T-helper 9 cell (primary cell): ENCODE results near the gene GSTT4.
"Not testable (repeated sequence)": the region's sequence is repeated elsewhere in the genome, so short reads cannot be mapped to it uniquely, and the experiment has no call there.

Experiments used
- DNase-seq: peaks from one replicate; pipeline ENCODE4 v3.0.0-alpha.2; 2020

GSTT4 gene

DNA sequence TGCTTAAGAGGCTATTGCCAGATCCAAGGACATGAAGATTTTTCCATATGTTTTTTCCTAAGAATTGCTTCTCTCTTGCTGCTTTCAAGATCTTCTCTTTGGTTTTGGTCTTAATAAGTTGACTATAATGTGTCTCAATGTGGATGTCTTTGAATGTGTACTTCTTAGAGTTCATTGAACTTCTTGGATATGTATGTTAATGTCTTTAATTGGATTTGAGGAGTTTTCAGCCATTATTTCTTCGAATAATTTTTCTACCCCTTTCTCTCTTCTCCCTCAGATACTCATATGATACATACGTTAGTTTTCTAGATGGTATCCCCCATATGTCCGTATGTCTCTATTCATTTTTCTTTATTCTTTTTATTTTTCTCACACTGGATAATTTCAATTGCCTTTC lies 19.1 kb upstream of the GSTT4 start:
- DNase-seq: no peak

DNA sequence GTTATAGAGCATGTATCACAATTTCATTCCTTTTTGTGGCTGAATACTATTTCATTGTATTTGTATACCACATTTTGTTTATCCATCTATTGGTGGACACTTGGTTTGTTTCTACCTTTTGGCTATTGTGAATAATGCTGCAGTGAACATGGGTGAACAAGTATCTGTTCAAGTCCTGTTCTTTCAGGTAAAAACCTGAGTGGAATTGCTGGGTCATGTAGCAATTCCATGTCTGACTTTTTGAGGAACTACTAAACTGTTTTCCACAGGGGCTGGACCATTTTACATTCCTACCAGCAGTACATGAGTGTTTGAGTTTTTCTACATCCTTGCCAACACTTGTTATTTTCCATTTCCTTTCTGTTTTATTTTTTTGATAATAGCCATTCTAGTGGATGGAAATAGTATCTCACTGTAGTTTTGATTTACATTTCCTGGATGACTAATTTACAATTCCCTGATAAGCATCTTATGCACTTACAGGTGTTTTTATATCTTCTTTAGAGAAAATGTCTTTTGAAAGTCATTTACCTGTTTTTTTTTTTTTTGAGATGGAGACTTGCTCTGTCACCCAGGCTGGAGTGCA lies 18.0 kb upstream of the GSTT4 start:
- DNase-seq: no peak

DNA sequence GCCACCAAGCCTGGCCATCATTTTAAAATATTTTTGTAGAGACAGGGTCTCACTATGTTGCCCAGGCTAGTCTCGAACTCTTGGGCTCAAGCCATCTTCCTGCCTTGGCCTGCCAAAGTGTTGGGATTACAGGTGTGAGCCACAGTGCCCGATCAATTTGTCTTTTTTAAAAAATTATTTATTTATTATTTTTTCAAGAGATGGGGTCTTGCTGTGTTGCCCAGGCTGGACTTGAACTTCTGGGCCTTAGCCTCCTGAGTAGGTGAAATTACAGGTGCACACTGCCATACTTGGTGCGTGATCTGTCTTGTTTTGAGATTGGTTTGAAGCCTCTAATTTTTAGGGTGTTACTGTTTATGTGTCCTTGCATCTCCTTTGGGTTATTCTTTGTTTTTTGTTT lies 16.1 kb upstream of the GSTT4 start:
- no peak for DNase-seq

DNA sequence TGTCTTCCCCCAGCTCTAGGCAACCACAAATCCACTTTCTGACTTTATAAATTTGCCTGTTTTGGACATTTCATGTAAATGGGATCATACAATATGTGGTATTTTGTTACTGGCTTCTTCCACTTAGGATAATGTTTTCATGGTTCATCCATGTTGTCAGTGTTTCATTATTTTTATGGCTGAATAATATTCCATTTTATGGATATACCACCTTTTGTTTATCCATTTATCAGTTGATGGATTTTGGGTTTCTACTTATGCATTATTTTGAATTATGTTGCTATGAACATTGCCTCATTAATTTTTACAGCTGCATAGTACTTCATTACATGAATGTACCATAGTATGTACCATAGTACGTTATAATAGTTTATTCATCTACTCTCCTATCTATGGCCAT lies 10.9 kb upstream of the GSTT4 start:
- no peak for DNase-seq

DNA sequence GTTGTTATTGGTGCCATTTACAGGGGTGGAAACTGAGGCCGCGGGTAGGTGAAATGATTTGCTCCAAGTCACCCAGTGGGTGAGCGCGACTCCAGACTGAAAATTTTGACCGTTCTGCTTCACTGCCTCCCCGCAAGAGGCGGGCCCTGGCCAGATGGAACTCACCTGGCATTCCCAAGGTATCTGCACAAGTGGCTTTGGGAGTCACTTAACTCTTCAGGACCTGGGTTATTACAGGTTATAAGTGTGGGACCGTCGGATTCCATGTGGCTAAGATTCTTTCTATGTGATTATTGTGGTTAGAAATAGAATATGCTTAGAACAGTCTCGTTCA lies 6.4 kb upstream of the GSTT4 start:
- DNase-seq: no peak

DNA sequence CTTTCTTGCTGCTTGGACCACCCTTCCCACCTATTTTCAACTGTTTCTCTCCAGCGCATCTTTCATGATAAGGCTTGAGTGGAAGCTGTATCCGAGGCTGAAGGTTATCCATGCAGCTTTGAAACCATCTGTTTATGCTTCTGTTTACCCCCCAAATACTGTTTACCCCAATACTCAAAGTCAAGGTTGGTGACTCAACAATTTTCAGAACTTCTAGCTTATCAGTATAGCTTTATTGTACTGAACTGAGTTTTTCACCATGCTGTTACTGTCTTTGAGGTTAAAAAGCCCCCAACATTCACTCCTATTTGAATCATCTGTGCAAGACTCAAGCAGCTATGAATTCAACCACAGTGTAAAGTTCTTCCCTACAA lies 4.8 kb upstream of the GSTT4 start:
- DNase-seq: no peak

DNA sequence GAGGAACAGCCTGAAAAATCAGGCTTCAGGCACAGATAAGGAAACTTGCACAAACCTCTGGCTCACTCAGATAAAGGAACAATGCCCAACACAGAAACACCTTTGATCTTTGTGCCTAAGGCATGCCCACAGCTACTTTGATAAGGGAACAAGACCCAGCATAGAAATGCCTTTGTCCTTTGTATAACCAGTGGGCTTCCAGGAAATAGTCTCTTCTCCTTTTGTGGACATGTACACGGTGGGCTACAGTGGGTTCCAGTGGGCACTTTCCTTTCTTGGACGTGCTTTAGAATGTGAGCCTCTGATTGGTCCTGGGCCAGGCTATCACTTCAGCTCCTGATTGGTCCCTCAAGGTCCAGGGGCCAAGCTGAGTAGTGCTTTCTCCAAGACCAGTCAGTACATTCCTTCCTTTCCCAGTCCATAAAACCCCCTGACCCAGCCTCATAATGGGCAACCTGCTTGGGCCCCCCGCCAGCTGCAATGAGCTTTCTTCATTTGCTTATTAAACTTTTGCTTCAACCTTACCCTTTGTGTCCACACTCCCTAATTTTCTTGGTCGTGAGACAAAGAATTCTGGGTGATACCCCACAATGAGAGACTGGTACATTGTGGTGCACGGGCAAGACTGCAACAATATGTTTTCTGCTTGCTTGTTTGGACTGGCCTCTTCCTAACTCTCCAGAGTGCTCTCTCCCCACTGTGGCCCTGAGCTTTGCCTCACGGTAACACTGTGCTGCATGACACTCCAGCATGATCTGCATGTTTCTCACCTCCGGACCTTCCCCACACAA lies 4.2 kb upstream of the GSTT4 start:
- no peak for DNase-seq

DNA sequence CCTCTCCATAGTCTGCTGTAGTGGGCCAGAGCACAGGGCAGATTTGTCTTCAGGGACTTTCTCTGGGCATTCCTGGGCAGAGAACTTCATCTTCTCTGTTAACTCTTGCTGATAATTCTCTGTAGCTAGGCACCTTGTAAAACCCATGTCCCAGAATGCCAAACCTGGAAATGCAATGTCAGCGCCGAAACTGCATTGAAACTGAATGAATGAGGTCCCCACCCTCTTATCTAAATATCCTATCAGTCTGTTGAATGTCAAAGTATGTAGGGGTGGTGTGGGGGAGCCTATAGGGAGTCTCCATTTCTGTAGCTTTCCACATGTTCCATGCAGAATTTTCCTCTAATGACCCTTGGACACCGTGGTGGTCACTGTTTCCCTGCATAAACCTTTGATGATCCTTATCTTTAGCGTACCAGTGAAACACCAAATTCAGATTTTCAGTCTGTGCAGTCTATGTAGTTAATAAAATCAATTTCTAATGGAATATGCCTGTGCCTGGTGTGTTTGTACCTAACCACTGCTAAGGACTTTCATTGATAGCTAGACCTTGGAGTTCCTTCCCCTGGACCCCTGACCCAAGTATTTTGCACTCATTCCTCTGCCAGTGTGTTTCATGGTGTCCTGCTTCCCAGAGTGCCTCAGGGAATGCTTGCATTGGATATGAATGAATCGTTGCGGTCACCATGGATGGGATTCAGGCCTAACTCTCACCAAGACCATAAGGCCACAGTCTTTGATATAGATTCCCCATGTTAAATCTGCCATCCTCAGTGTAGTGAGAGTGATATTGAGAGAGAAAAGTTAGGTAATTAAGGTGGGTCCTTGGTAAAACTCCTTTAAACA lies 3.4 kb upstream of the GSTT4 start:
- DNase-seq: no peak

DNA sequence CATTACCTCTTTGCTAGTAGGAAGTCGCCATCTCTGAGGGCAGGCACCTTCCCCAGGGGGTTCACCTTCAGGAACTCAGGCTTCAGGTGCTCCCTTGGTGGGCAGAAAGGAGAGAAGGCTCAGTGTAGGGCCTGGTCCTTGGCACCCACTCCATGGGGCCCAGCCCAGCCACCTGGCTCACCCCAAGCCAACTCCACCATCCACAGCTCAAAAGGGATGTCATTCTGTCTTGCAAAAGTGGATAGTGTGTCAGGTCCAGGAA lies 2.7 kb upstream of the GSTT4 start:
- no peak for DNase-seq

DNA sequence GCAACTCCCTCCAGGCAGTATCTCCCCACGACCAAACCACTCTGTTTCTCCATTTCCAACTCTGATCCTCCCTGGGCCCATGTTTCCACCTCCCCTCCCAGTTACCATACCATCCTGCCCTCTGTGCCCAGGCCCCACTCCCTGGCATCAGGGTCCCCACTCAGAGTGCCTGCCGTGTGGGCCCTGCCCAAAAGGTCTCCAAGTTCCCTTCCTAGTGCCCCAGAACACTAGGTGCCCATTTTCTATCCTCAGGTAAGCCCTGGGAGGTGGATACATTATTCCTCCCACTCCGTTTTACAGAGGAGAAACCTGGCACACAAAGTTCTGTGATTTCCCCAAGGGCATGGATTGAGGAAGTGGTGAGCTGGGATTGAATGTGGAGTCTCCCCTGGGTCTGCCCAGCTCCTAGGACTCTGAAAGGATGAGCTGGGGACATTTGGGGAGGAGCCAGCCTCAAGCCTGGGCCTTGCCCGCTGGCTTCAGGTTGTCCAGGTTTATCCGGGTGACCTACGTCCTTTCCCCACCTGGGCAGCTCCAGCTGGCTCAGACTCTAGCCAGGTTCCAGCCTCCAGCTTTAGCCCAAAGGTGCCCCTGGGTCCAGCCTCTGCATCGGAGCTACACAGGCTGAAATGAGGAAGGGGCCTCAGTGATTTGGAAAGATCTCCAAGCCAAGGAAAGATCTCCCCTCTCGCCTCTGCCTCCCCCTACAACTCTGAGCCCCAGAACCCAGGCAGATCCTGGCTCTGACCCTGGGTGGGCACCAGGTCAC lies 2.2 kb upstream of the GSTT4 start:
- no peak for DNase-seq

DNA sequence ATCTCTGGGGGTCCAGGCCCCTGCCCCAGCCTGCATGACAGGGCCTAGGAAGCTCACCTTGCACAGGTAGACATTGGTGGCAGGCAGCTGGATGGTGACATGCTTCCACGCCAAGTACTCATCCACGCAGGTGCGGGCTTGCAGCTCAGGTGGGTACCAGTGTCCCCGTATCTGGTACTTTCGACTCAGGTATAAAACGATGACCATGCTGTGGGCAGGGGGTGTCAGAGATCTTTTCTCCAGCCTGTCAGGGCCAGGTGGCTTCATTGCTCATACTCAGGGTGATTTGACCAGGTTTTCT lies 1.6 kb upstream of the GSTT4 start:
- DNase-seq: no peak

DNA sequence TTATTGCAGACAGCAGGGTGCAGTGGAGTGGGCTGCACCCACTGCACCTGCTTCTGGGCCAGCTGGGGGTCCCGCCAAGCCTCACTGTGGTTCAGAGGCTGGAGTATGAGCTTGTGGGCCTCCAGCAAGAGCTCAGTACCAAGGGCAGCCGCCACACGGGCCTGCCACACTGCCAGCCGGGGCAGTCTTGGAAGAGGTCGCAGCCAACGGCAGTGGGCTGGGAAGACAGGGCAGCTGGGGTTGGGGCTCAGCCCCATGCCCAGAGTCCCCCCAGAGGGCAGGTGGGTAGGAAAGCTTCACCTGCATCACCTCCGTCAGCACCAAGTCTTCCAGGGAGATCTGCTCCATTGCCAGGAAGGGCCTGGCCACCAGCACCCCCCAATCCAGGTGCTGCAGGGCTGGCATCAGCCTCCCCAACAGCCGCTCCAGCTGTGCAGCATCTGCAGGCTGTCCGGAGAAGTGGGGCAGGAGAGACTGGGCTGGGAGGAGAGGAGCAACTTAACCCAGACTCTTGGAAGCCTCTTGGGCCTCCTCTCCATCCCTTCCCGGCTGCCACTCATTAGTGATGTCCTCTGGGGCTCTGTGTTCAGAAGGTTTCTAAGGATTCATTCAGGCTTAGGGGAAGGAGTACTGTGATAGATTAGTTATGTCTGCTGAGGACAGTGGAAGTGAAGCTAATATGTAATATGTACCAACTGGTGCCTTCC lies 1.1 kb upstream of the GSTT4 start:
- no peak for DNase-seq

DNA sequence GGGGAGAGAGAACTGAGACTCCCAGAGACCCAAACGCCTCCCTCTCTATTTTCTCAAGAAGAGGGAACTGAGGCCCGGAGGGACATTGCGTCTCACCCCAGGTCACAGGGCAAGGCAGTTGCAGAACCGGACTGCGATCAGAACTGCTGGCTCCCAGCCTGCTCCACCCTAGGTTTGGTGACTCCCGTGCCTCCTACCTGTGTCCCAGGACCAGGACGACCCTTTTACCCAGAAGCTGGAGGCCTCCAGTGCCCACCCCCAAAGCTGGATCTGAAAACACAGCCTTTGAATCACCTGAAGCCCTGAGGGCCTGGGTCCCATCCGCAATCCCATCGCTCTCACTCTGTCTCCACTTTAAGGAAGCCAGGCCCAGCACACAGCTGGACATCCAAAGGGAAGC lies 1.4 kb downstream of the GSTT4 start:
- DNase-seq: no peak

DNA sequence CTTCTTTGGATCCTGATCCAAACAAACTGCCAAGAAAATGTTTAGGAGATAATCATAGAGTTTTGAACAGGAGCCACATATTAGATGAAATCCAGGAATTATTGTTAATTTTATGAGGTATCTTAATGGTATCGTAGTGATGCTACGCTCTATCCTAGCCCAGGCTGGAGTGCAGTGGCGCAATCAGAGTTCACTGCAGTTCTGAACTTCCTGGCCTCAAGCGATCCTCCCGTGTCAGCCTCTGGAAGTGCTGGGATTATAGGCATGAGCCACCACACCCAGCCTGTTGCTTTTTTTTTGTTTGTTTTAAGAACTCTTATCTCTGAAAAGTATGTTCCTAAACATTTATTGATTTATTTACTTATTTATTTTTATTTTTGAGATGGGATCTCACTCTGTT lies 2.4 kb downstream of the GSTT4 start:
- no peak for DNase-seq

DNA sequence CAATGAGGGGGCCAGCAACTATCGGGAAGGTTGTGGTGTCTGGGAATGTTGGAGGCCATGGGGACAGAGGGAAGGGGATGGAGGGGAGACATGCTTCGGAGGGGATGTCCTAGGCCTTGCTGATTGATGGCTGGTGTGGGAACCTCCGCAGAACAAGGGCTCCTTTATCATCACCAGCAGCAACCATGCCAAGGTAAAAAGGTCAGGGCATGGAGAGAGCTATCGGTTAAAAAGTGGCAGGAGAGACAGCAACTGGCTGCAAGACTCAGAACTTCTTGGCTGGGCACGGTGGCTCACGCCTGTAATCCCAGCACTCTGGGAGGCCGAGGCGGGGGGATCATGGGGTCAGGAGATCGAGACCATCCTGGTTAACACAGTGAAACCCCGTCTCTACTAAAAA lies 3.0 kb downstream of the GSTT4 start:
- no peak for DNase-seq

DNA sequence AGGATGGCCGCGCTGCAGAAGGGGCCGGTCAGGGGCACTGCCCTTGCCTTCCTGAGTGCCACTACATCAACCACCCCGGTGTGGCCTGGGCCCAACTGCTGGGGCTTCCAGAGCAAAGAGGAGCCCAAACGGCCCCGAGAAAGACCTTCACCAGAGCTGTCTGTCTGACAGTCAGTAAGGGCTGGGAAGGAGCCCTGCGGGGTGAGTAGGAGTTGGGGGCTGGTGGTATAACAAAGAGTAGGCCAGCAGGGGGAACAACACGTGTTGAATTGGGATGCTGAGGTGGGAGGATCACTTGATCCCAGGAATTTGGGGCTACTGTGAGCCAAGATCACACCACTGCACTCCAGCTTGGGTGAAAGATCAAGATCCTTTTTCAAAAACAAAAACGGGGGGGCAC lies 3.9 kb downstream of the GSTT4 start:
- no peak for DNase-seq

DNA sequence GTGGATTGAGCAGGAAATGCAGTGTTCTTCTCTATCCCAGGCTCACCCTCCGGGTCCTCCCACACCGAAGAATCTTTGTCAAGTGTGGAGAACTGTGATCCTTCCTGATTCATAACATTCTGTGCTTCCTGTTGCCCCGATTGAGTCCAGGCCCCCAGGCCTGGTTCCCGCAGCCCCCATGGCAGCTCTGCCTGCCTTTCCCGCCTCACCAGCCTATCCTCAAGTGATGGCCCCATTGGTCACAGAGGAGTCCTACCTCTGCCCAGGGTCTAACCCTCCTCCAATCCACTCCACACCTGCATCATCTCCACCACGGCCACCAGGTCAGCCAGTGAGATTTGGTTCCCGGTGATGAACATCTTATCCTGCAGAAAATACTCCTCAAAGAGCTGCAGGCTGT lies 5.5 kb downstream of the GSTT4 start:
- DNase-seq: not testable (repeated sequence)

DNA sequence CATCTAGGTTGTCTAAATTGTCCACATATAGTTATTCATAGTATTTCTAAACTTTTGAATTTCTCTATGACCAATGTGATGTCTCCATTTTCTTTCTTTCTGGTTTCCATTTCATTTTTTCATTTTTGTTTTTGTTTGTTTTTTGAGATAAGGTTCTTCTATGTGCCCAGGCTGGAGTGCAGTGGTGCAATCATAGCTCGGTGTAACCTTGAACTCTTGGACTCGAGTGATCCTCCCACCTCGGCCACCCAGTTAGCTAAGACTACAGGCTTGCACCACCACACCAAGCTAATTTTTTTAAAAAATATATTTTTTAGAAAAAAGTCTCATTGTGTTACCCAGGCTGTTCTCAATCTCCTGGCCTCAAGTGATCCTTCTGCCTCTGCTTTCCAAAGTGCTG lies 8.2 kb downstream of the GSTT4 start:
- no peak for DNase-seq

DNA sequence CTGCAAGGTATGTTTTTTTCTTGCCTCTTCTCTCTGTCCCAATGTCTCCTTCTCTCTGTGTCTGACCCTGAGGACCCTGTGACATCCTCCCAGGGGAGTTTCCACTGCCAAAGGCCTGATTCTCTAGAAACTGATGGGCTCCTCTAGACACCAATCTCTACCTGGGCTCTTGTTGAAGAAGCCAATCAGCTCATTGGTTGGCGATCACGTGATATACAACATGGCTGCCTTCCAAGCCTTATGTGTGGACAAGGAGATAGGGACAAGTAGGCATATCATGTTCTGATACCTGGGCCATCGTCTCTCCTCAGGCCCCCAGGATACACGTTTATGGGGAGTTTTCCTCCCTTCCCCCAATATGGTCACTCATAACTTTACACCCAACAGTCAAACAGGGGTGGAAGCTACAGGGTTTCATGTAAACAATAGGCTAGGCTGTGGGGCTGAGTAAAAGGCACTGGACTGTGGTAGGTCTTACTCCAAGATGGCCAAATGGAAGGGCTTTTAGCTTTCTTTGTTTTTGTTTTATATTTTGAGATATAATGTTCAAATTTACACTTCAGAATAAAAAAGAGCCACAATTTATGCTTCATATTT lies 11.6 kb downstream of the GSTT4 start:
- DNase-seq: not testable (repeated sequence)

DNA sequence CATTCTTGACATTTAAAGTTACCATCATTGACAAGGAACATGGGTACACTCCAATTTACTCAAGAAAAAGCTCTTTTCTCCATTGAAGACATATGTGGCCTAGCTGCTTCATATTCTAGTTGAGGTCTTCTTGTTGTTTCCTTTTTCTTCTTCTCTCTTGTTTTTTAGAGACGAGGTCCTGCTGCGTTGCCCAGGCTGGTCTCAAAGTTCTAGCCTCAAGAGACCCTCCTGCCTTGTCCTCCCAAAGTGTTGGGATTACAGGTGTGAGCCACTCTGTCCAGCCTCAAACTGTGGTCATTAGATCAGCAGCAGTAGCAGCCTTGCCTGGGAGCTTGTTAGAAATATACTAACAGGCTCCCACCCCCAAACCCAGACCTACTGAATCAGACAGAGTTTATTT lies 12.2 kb downstream of the GSTT4 start:
- not testable (repeated sequence) for DNase-seq

DNA sequence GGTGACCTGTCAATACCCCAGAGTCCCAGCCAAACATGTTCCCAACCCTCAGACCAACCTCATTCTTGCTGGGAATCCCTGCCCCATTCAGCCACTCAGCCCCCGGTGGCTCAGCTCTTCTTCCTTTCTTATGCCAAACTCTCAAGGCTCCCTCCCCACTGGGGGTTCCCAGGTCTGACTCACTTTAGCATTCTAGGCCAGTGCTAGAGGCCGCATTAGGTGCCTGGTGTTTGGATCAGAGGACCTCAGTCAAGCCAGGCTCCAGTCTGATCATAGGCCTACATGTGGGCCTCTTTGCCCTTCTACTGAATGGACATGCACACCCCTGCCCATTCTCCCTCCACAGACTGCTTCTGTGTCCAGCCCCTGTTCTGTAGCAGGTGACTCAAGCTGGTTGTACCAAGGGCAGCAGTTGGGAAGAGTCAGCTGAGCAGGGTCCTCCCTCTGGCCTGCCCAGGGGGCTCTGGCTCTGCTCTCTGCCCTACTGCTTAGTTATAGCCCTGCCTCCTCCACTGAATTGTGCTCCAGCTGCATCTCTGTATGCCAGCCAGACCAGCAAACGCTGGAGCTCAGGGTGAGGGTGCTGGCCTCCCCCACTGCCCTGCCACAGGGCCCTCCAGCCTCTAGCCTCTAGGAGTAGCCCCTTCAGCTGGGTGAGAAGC lies 15.5 kb downstream of the GSTT4 start:
- not testable (repeated sequence) for DNase-seq

DNA sequence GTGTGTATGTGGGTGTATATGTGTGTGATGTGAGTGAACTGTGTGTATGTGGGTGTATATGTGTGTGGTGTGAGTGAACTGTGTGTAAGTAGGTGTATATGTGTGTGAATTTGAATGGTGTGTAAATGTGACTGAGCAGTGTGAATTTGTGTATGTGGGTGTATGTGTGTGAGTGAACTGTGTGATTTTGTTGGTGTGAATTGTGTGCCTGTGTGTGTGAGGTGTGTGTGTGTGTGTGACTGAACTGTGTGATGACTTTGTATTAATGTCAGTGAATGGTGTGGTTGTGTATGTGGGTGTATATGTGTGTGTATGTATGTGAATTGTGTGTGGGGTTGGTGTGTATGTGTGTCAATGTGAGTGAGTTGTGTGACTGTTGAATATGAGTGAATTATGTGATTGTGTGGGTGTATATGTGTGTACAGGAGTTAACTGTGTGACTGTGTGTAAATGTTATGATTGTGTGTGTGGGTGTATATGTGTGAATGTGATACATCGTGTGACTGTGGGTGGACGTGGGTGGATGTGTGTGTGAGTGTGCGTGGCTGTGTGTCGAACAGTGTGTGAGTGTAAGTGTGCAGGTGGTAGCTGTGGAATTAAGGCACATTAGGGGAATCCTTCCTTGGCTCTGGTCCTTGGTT lies 18.6 kb downstream of the GSTT4 start:
- DNase-seq: not testable (repeated sequence)
